GM13977 (cell line): ENCODE measurements around the gene CDH26.
A peak's percentile ranks its signal among the peaks of the same experiment; 100 is the strongest.

ENCODE experiments used
- DNase-seq: peaks from one replicate; pipeline ENCODE4 v3.0.0; 2012; ENCODE audit warnings: low spot score
- CTCF ChIP-seq: IDR thresholded peaks from 2 replicates; pipeline ENCODE4 v1.5.1; 2012; ENCODE audit warnings: mild to moderate bottlenecking, control low read depth; ENCODE audit not compliant: insufficient read depth; ENCODE audit errors: extremely low read depth, missing control alignments
- in situ Hi-C: fragments of 300-500 bp; cut with MboI; formaldehyde crosslinking; loops from one replicate; pipeline ENCODE4 v1.12.0; 2022; ENCODE audit warnings: low sequenced_read_pairs, low pct_unique_long_range_greater_than_20kb, mixed read lengths, inconsistent platforms; ENCODE audit not compliant: unreplicated experiment

Gene CDH26

GRCh38 chr20:59945731-59946130 lies 12.5 kb upstream of the CDH26 start:
- DNase-seq = no peak

GRCh38 chr20:59947376-59947775 lies 10.8 kb upstream of the CDH26 start:
- no peak for DNase-seq
- TF ChIP-seq CTCF = no peak
- in situ Hi-C loops = no loop called here

More at GRCh38 chr20:59945731-59946130, 12.5 kb upstream of the CDH26 start:
- TF ChIP-seq CTCF = no peak
- in situ Hi-C loops = no loop called here

- DNase-seq = no peak
- no peak for TF ChIP-seq CTCF
- in situ Hi-C loops = no loop called here
Measured at GRCh38 chr20:59948212-59948611, 10.0 kb upstream of the CDH26 start.

GRCh38 chr20:59948828-59949720 lies 9.1 kb upstream of the CDH26 start:
- in situ Hi-C loops = no loop called here
- TF ChIP-seq CTCF = peak; percentile 60
- no peak for DNase-seq

GRCh38 chr20:59949911-59950310 lies 8.3 kb upstream of the CDH26 start:
- in situ Hi-C loops = no loop called here
- no peak for TF ChIP-seq CTCF
- no peak for DNase-seq

GRCh38 chr20:59954718-59955117 lies 3.5 kb upstream of the CDH26 start:
- DNase-seq = no peak
- in situ Hi-C loops = no loop called here

More at GRCh38 chr20:59954718-59955117, 3.5 kb upstream of the CDH26 start:
- TF ChIP-seq CTCF = no peak
